OCI-LY1 (cell line): Measurements from ENCODE around the gene PXN.

ENCODE experiments used
- CTCF ChIP-seq: fragments of 200-600 bp; sonication (generic), shearing (Covaris generic); IDR thresholded peaks from 2 replicates; pipeline ENCODE4 v1.5.1; 2017; ENCODE audit warnings: mild to moderate bottlenecking, antibody characterized with exemption, low read length, moderate library complexity, mixed read lengths
- EZH2 ChIP-seq: fragments of 200-600 bp; sonication (generic), shearing (Covaris generic); IDR thresholded peaks from 2 replicates; pipeline ENCODE4 v1.8.0; 2017; ENCODE audit warnings: borderline replicate concordance, mixed run types, mild to moderate bottlenecking, antibody characterized with exemption, low read length, moderate library complexity, mixed read lengths

- no peak for TF ChIP-seq CTCF
- no peak for TF ChIP-seq EZH2
These were observed 44.5 kb downstream of the PXN start for GRCh38 chr12:120220838-120221575.
